SK-N-SH (cell line): Measurements from ENCODE around the gene CALD1. TPM values are rescaled to one million over a fixed set of nuclear protein-coding genes. Genes with fewer than 3 reads are reported as not detected.

Source experiments
- CTCF ChIA-PET: fragments of 300-600, 350-600 bp; formaldehyde crosslinking; extraction: SDS; loops from one replicate; lab custom pipeline; 2021; lab: Yijun Ruan, JAX
- POLR2A ChIA-PET: fragments of 350-600 bp; sonication (Branson Sonifier 250); formaldehyde crosslinking; extraction: SDS; loops from one replicate; lab custom pipeline; 2020; ENCODE audit warnings: antibody characterized with exemption, inconsistent platforms; lab: Yijun Ruan, JAX
- DNase-seq: peaks from one replicate; pipeline ENCODE4 v3.0.0; 2012
- H2AFZ ChIP-seq: fragments of 200-600 bp; sonication (generic); 2 replicates; pipeline ENCODE4 v1.8.1; 2016; ENCODE audit warnings: antibody characterized with exemption, mild to moderate bottlenecking, low read depth
- H3F3A ChIP-seq: fragments of 200-600 bp; sonication (generic); replicated peaks from 2 replicates; pipeline ENCODE3; 2016; ENCODE audit warnings: antibody characterized with exemption, mild to moderate bottlenecking; ENCODE audit not compliant: insufficient read depth
- H3K27ac ChIP-seq, 2 experiments: fragments of 200-500 bp in 1 of 2; fragments of 200-600 bp in 1 of 2; sonication (Bioruptor generic) in 1 of 2; sonication (generic), shearing (Covaris generic) in 1 of 2; 2 replicates each; pipeline versions ENCODE4 v1.5.1 to v1.6.1; 2014 to 2016; ENCODE audit warnings: low read depth in 2 of 2, inconsistent platforms in 1 of 2, low read length in 1 of 2, mild to moderate bottlenecking in 1 of 2, mixed read lengths in 1 of 2
- H3K27me3 ChIP-seq: fragments of 200-600 bp; sonication (generic), shearing (Covaris generic); 2 replicates; pipeline ENCODE4 v1.6.1; 2016; ENCODE audit warnings: mixed run types; ENCODE audit not compliant: insufficient read depth
- H3K36me3 ChIP-seq, 2 experiments: fragments of 200-500 bp in 1 of 2; fragments of 200-600 bp in 1 of 2; sonication (Bioruptor generic) in 1 of 2; sonication (generic) in 1 of 2; replicated peaks in 1 of 2; 2 replicates each; pipeline versions ENCODE3 to v1.5.1; 2014 to 2016; ENCODE audit warnings: low read length in 1 of 2, mild to moderate bottlenecking in 1 of 2; ENCODE audit not compliant: insufficient read depth in 2 of 2, control insufficient read depth in 1 of 2
- H3K4me1 ChIP-seq, 2 experiments: fragments of 200-500 bp in 1 of 2; fragments of 200-600 bp in 1 of 2; sonication (Bioruptor generic) in 1 of 2; sonication (generic), shearing (Covaris generic) in 1 of 2; 2 replicates each; pipeline versions ENCODE4 v1.5.1 to v1.6.1; 2014 to 2016; ENCODE audit warnings: low read depth in 1 of 2, low read length in 1 of 2, mixed run types in 1 of 2; ENCODE audit not compliant: insufficient read depth in 2 of 2, control insufficient read depth in 1 of 2
- H3K4me2 ChIP-seq: fragments of 200-600 bp; sonication (generic), shearing (Covaris generic); 2 replicates; pipeline ENCODE4 v1.6.1; 2017; ENCODE audit warnings: mixed run types
- H3K4me3 ChIP-seq, 2 experiments: fragments of 200-500 bp in 1 of 2; fragments of 200-600 bp in 1 of 2; sonication (Bioruptor generic) in 1 of 2; sonication (generic), shearing (Covaris generic) in 1 of 2; 2 replicates each; pipeline versions ENCODE4 v1.5.1 to v1.8.1; 2014 to 2016; ENCODE audit warnings: low read depth in 2 of 2, inconsistent platforms in 1 of 2, low read length in 1 of 2, mild to moderate bottlenecking in 1 of 2, mixed read lengths in 1 of 2, moderate library complexity in 1 of 2
- H3K79me2 ChIP-seq: fragments of 200-600 bp; sonication (generic); 2 replicates; pipeline ENCODE4 v1.8.1; 2017; ENCODE audit warnings: mild to moderate bottlenecking; ENCODE audit not compliant: insufficient read depth
- H3K9ac ChIP-seq: fragments of 200-600 bp; sonication (generic); 2 replicates; pipeline ENCODE4 v1.6.1; 2017; ENCODE audit warnings: mixed run types
- H3K9me2 ChIP-seq: fragments of 200-600 bp; sonication (generic); 2 replicates; pipeline ENCODE4 v1.6.1; 2017; ENCODE audit warnings: mixed run types
- H3K9me3 ChIP-seq: fragments of 200-600 bp; sonication (generic); 2 replicates; pipeline ENCODE4 v1.6.1; 2017; ENCODE audit warnings: mixed run types, mild to moderate bottlenecking, moderate library complexity
- H4K20me1 ChIP-seq: fragments of 200-600 bp; sonication (generic); 2 replicates; pipeline ENCODE4 v1.6.1; 2017; ENCODE audit warnings: mild to moderate bottlenecking, mixed run types; ENCODE audit not compliant: insufficient read depth
- CHD2 ChIP-seq: fragments of 150-350 bp; IDR thresholded peaks from 2 replicates; pipeline ENCODE4 v1.6.1; 2018; ENCODE audit warnings: low read length; ENCODE audit not compliant: partially characterized antibody
- CTCF ChIP-seq: fragments of 200-600 bp; sonication (generic); IDR thresholded peaks from 2 replicates; pipeline ENCODE4 v1.6.1; 2017; ENCODE audit warnings: antibody characterized with exemption, mild to moderate bottlenecking, moderate library complexity
- EP300 ChIP-seq, 2 experiments: IDR thresholded peaks; 2 replicates each; pipeline versions ENCODE4 v1.4.0 to v1.6.1; 2012; ENCODE audit warnings: borderline replicate concordance in 1 of 2, low read depth in 1 of 2, low read length in 1 of 2
- FOXJ3 ChIP-seq: sonication (generic); formaldehyde crosslinking; IDR thresholded peaks from 2 replicates; pipeline ENCODE4 v1.5.1; 2020; ENCODE audit warnings: mild to moderate bottlenecking, missing genetic modification reagents
- FOXM1 ChIP-seq: IDR thresholded peaks from 2 replicates; pipeline ENCODE4 v1.4.0; 2012; ENCODE audit warnings: low read depth, mild to moderate bottlenecking
- GABPA ChIP-seq: IDR thresholded peaks from 2 replicates; pipeline ENCODE4 v1.4.0; 2012; ENCODE audit warnings: low read depth, mild to moderate bottlenecking
- MAX ChIP-seq: IDR thresholded peaks from 2 replicates; pipeline ENCODE4 v1.4.0; 2012; ENCODE audit warnings: low read depth
- MEF2A ChIP-seq: IDR thresholded peaks from 2 replicates; pipeline ENCODE4 v1.4.0; 2012; ENCODE audit warnings: low read depth, borderline replicate concordance
- POLR2AphosphoS5 ChIP-seq: IDR thresholded peaks from 2 replicates; pipeline ENCODE4 v1.6.1; 2012; ENCODE audit warnings: low read depth, low read length
- TCF12 ChIP-seq: IDR thresholded peaks from 2 replicates; pipeline ENCODE4 v1.4.0; 2012
- WGBS: methylation state at CpG from one replicate; pipeline ENCODE4 v1.1.6; 2017; ENCODE audit warnings: low lambda C conversion rate; 5-methylcytosine and 5-hydroxymethylcytosine counted together
- polyA plus RNA-seq, 3 experiments: library from polyadenylated mRNA; depleted of rRNA; stranded (reverse); fragments of >200 nt; gene quantifications; 2 replicates each; pipeline ENCODE4 v1.2.3, GENCODE V29; 2012
- TF ChIP-seq, protein P1 (sequence below): fragments of 150-350 bp; IDR thresholded peaks from 2 replicates; pipeline ENCODE4 v1.6.1; 2017; ENCODE audit warnings: antibody characterized with exemption, low read length, low read depth, borderline replicate concordance

The CALD1 gene
- polyA plus RNA-seq, 1 of the 3 experiments (the other 2 are of a cell fraction): 299 TPM

DNA sequence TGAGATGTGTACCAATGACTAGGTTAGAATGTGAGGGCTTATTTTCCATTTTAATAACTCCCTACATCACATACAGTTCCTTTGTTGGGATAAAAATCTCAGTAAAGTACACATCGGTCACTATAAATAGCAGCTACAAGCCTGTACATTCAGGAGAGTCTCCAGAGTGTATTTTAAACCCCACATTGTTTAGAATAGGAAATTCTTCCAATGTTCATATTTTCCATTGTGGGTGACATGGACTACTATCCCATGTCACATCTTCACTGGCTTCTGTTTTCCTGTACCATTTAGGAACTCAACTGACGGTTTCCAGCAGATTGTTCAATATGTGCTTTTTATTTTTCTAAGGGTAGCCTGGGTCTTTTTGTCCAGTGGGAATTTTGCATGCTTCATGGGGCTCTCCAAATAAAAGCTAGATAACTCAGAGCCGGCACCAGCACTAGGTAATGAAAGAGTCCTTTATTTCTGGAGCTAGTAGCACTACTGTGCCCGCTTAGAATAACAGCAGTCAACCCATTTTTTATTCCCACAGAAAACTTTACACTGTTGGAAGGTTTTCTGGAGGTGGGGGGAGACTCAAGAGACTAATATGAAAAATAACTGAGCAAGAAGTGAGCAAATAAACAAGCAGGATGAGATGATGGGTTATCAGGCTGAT, 100.5 kb downstream of the CALD1 start:
- no peak overlapping the region for H3K4me2 ChIP-seq
- no peak for TF ChIP-seq GABPA
- H2AFZ ChIP-seq: no peak overlapping the region
- H4K20me1 ChIP-seq: peaks cover 24% of the 10 kb centered on the region; the same call in 1 of the 2 replicates
- WGBS: 89% methylated on average over 4 of the region's 4 CpGs
- H3K36me3 ChIP-seq: peaks cover 16 to 31% of the 10 kb centered on the region in 2 experiments
- H3K27me3 ChIP-seq: no peaks in the 10 kb centered on the region
- H3K9ac ChIP-seq: no peak overlapping the region
- peaks cover 37% of the 10 kb centered on the region for H3F3A ChIP-seq
- ChIA-PET POLR2A (interaction anchor here (0.6 kb wide), 1 partner anchor 184 kb away, joined by 4 read pairs; no protein-coding TSS in a partner anchor), CTCF (interaction anchor here (0.7 to 1.8 kb wide), 2 partner anchors 24 to 139 kb away, joined by 3 read pairs; no protein-coding TSS in a partner anchor)
- peak overlapping the region in 1 of 2 experiments; percentile 27; a peak in 2 of 4 replicates for H3K27ac ChIP-seq
- peaks cover 96% of the 10 kb centered on the region for H3K79me2 ChIP-seq
- H3K9me3 ChIP-seq: no peaks in the 10 kb centered on the region
- no peaks in the 10 kb centered on the region for H3K9me2 ChIP-seq
- no peak for DNase-seq
- peaks cover 0 to 21% of the 10 kb centered on the region in 2 experiments; a peak in 3 of 4 replicates for H3K4me1 ChIP-seq
- H3K4me3 ChIP-seq: no peak overlapping the region

DNA sequence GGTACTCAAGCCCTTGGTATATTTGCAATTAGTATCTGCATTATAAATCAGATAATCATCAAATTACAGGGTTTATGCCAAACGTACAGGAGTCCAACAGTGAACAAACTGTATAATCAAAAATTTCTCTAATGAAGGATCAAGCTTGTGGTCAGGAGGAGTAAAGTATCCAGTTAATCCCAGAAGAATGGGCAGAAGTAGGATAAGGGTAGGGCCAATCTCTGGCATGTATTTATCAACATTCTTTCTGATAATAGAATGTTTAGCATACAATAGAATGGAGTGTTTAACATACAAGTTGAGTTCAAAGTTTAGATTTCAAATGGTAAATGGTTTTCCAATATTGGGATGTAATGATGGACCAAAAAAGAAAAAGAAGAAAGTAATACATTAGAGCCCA, 103.0 kb downstream of the CALD1 start:
- no peak for TF ChIP-seq FOXM1
- no peak for TF ChIP-seq FOXJ3 (CRISPR knock-in tag)
- TF ChIP-seq CHD2: no peak
- no peak for TF ChIP-seq EP300 (IDR thresholded peaks at IDR 0.05; ENCODE audit: borderline replicate concordance in 1 of 2, low read depth in 1 of 2, low read length in 1 of 2)
- no peak for TF ChIP-seq CTCF
- TF ChIP-seq, protein P1, sequence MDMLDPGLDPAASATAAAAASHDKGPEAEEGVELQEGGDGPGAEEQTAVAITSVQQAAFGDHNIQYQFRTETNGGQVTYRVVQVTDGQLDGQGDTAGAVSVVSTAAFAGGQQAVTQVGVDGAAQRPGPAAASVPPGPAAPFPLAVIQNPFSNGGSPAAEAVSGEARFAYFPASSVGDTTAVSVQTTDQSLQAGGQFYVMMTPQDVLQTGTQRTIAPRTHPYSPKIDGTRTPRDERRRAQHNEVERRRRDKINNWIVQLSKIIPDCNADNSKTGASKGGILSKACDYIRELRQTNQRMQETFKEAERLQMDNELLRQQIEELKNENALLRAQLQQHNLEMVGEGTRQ: no peak
- TF ChIP-seq POLR2AphosphoS5: no peak
- TF ChIP-seq MAX: no peak
- no peak for TF ChIP-seq MEF2A
- no peak for TF ChIP-seq TCF12
- TF ChIP-seq, all 33 proteins: peak for 0
- no peak overlapping the region for H3K9ac ChIP-seq
- H2AFZ ChIP-seq: no peak overlapping the region
- ChIA-PET POLR2A (no interaction called here), CTCF (no interaction called here)
- H3K79me2 ChIP-seq: peaks cover 93% of the 10 kb centered on the region
- H4K20me1 ChIP-seq: peaks cover 23% of the 10 kb centered on the region
- peaks cover 49% of the 10 kb centered on the region for H3F3A ChIP-seq
- no peaks in the 10 kb centered on the region for H3K9me3 ChIP-seq
- peaks cover 9 to 30% of the 10 kb centered on the region in 2 experiments for H3K4me1 ChIP-seq
- no peak overlapping the region for H3K4me2 ChIP-seq
- no peaks in the 10 kb centered on the region for H3K9me2 ChIP-seq
- H3K36me3 ChIP-seq: peaks cover 12 to 19% of the 10 kb centered on the region in 2 experiments
- 70% methylated on average over 1 of the region's 1 CpG for WGBS
- no peaks in the 10 kb centered on the region for H3K27me3 ChIP-seq
- H3K27ac ChIP-seq: no peak overlapping the region
- no peak overlapping the region for H3K4me3 ChIP-seq
- DNase-seq: no peak
